Ovary (tissue), 9 donors: ENCODE measurements around the gene CSF1R. TPM values are rescaled to one million over a fixed set of nuclear protein-coding genes. Genes with fewer than 3 reads are reported as not detected.

Experiments used
- DNase-seq, 5 donors: peaks; one replicate each; pipeline ENCODE4 v3.0.0-alpha.2; 2019 to 2020
- H3K27ac ChIP-seq, 2 donors: fragments of 200-600 bp; one replicate each; pipeline versions ENCODE4 v1.5.1 to v1.8.0; 2019 to 2022
- H3K27me3 ChIP-seq: fragments of 200-600 bp; one replicate; pipeline ENCODE4 v1.8.0; 2022
- H3K36me3 ChIP-seq: fragments of 200-600 bp; sonication (generic); one replicate; pipeline ENCODE4 v1.5.1; 2019
- H3K4me1 ChIP-seq: one replicate; pipeline ENCODE4 v1.8.1; 2013; ENCODE audit warnings: mild to moderate bottlenecking, moderate library complexity; ENCODE audit not compliant: insufficient read depth
- H3K4me3 ChIP-seq: fragments of 200-600 bp; sonication (generic); one replicate; pipeline ENCODE4 v1.5.1; 2017
- H3K9me3 ChIP-seq, 2 donors: fragments of 200-600 bp in 1 of 2; sonication (generic) in 1 of 2; one replicate each; pipeline versions ENCODE4 v1.5.1 to v1.8.1; 2013 to 2019; ENCODE audit warnings: mild to moderate bottlenecking in 1 of 2, moderate library complexity in 1 of 2
- CTCF ChIP-seq, 3 donors: fragments of 450-650 bp in 2 of 3; fragments of 200-600 bp in 1 of 3; IDR thresholded peaks; one replicate each; pipeline versions ENCODE4 v1.5.1 to v1.8.0; 2016 to 2022; ENCODE audit warnings: antibody characterized with exemption in 3 of 3, mild to moderate bottlenecking in 1 of 3
- EP300 ChIP-seq: sonication (generic); formaldehyde crosslinking; IDR thresholded peaks from one replicate; pipeline ENCODE4 v1.6.1; 2017; ENCODE audit warnings: antibody characterized with exemption
- POLR2A ChIP-seq: fragments of 450-650 bp; IDR thresholded peaks from one replicate; pipeline ENCODE4 v1.6.1; 2017; ENCODE audit warnings: antibody characterized with exemption, mild to moderate bottlenecking, moderate library complexity
- WGBS, 3 donors: extraction: QIAGEN DNeasy Blood & Tissue Kit in 1 of 3; methylation state at CpG; one replicate each; pipeline versions ENCODE4 v1.1.5 to v1.1.7; 2013 to 2017; 5-methylcytosine and 5-hydroxymethylcytosine counted together
- intact Hi-C, 4 donors: fragments of 100-400 bp; cut with DNase I; formaldehyde crosslinking; loops; one replicate each; pipeline versions ENCODE4 v1.11.0 to v1.15.1; 2022 to 2023
- polyA plus RNA-seq, 2 donors: library from polyadenylated mRNA; stranded (reverse); fragments of 200-250 nt in 1 of 2; fragments of 350-450 nt in 1 of 2; fragmentation: Illumina TruSeq in 1 of 2; extraction: RNeasy Lipid Tissue Mini Kit (QIAGEN cat#74804) in 1 of 2; gene quantifications; one replicate each; pipeline ENCODE4 v1.2.3, GENCODE V29; 2013 to 2014
- total RNA-seq, 7 donors: library from RNA; depleted of rRNA in 2 of 7; stranded (reverse); fragments of >200 nt in 2 of 7; fragmentation: NEBNext Ultra II Directional in 3 of 7; extraction: Animal tissue kit (Norgen Biotek cat#: 25700) in 3 of 7; gene quantifications; one replicate each; pipeline versions ENCODE4 v1.1.0 to v1.2.4, GENCODE V29; 2016 to 2023
- donor health status: DM: no; HTN: no; CAD: no; lungs with moderate emphysema.
- donor health status: DM: no; HTN: no; CAD: no.
- donor health status: Bipolar disorder and iron deficiency.
- donor health status: DM: yes; HTN: yes; CAD: no.
- donor health status: DM: no; HTN: no; CAD: no.
- donor health status: DM: yes; HTN: yes; CAD: no.

CSF1R gene
- total and polyA plus RNA-seq, 9 donors = 7.6 to 41.9 (median 16.4) TPM

GRCh38 chr5:150056075-150056443 lies 30.3 kb downstream of the CSF1R start:
- intact Hi-C loops = no loop called here

GRCh38 chr5:150055326-150056074 lies 30.9 kb downstream of the CSF1R start:
- WGBS, 3 donors = 81 to 84% (median 81%) methylated on average over 14 of the region's 14 CpGs
- H3K36me3 ChIP-seq = no peaks in the 10 kb centered on the region

More at GRCh38 chr5:150056075-150056443, 30.3 kb downstream of the CSF1R start:
- no peak for DNase-seq
- Histone ChIP-seq H3K27ac (no peak overlapping the region), H3K27me3 (no peaks in the 10 kb centered on the region), H3K9me3 (no peaks in the 10 kb centered on the region), H3K4me3 (no peak overlapping the region), H3K36me3 (no peaks in the 10 kb centered on the region), H3K4me1 (no peaks in the 10 kb centered on the region)
- 95 to 96% (median 96%) methylated on average over 9 of the region's 9 CpGs for WGBS, 3 donors
- TF ChIP-seq EP300 = no peak
- TF ChIP-seq CTCF (IDR thresholded peaks at IDR 0.05) = no peak
- TF ChIP-seq POLR2A = no peak

GRCh38 chr5:150054569-150054968 lies 31.8 kb downstream of the CSF1R start:
- Histone ChIP-seq H3K36me3 (no peaks in the 10 kb centered on the region), H3K27ac (no peak overlapping the region), H3K4me3 (no peak overlapping the region), H3K4me1 (no peaks in the 10 kb centered on the region), H3K9me3 (no peaks in the 10 kb centered on the region), H3K27me3 (no peaks in the 10 kb centered on the region)
- TF ChIP-seq CTCF (IDR thresholded peaks at IDR 0.05) (no peak), POLR2A (no peak), EP300 (no peak)
- no peak for DNase-seq
- 89 to 98% (median 93%) methylated on average over 2 of the region's 2 CpGs for WGBS, 3 donors
- intact Hi-C loops = no loop called here

More at GRCh38 chr5:150055326-150056074, 30.9 kb downstream of the CSF1R start:
- no peak overlapping the region for H3K27ac ChIP-seq
- H3K4me3 ChIP-seq = no peak overlapping the region
- H3K4me1 ChIP-seq = no peaks in the 10 kb centered on the region
- DNase-seq = no peak
- no peaks in the 10 kb centered on the region for H3K27me3 ChIP-seq
- intact Hi-C loops = no loop called here
- H3K9me3 ChIP-seq = no peaks in the 10 kb centered on the region
- TF ChIP-seq EP300 (no peak), POLR2A (no peak), CTCF (IDR thresholded peaks at IDR 0.05) (no peak)

- intact Hi-C loops = no loop called here
Observed at GRCh38 chr5:150053713-150054392, 32.5 kb downstream of the CSF1R start.

More at GRCh38 chr5:150053713-150054392, 32.5 kb downstream of the CSF1R start:
- Histone ChIP-seq H3K27ac (no peak overlapping the region), H3K36me3 (no peaks in the 10 kb centered on the region), H3K4me1 (no peaks in the 10 kb centered on the region), H3K4me3 (no peak overlapping the region), H3K27me3 (no peaks in the 10 kb centered on the region), H3K9me3 (no peaks in the 10 kb centered on the region)
- DNase-seq = no peak
- TF ChIP-seq POLR2A (no peak), EP300 (no peak), CTCF (IDR thresholded peaks at IDR 0.05) (no peak)
- WGBS, 3 donors = 70 to 81% (median 77%) methylated on average over 14 of the region's 14 CpGs
